Activated CD8-positive, alpha-beta memory T cell treated with anti-CD3 and anti-CD28 coated beads, Interleukin-2, amount 50 U/mL, for 48 hours (primary cell): Measurements from ENCODE around the gene CARNS1.
"Not testable (repeated sequence)": the region's sequence is repeated elsewhere in the genome, so short reads cannot be mapped to it uniquely, and the experiment has no call there.

Experiments used
- DNase-seq: peaks from one replicate; pipeline ENCODE4 v3.0.0-alpha.2; 2020

Gene CARNS1

GRCh38 chr11:67445515-67445914 is 30.0 kb downstream of the CARNS1 start:
- DNase-seq = no peak

GRCh38 chr11:67448220-67448609 is 32.7 kb downstream of the CARNS1 start:
- no peak for DNase-seq

GRCh38 chr11:67449116-67449844 is 33.8 kb downstream of the CARNS1 start:
- DNase-seq = no peak

GRCh38 chr11:67450796-67451657 is 35.5 kb downstream of the CARNS1 start:
- peak; percentile 50 for DNase-seq

- no peak for DNase-seq
Observed at GRCh38 chr11:67451658-67451976, 36.1 kb downstream of the CARNS1 start.

- DNase-seq = no peak
Observed at GRCh38 chr11:67452141-67452952, 36.9 kb downstream of the CARNS1 start, which contains the start of gene GPR152. GPR152 (minus strand) TSS chr11:67452729; CDS start chr11:67452724, 5 bp downstream.

- no peak for DNase-seq
Observed at GRCh38 chr11:67453816-67454732, 38.6 kb downstream of the CARNS1 start.

GRCh38 chr11:67455054-67455453 is 39.6 kb downstream of the CARNS1 start, which contains the start of gene CABP4:
CABP4 (plus strand) TSS chr11:67455354; CDS start chr11:67455424, 70 bp downstream.
- DNase-seq = no peak

GRCh38 chr11:67456068-67456705 is 40.7 kb downstream of the CARNS1 start:
- no peak for DNase-seq

- DNase-seq = no peak
Observed at GRCh38 chr11:67457453-67457852, 42.0 kb downstream of the CARNS1 start.

- DNase-seq = no peak
Observed at GRCh38 chr11:67458266-67458665, 42.8 kb downstream of the CARNS1 start.

GRCh38 chr11:67463186-67463585 is 47.7 kb downstream of the CARNS1 start:
- DNase-seq = no peak

GRCh38 chr11:67463680-67464410 is 48.4 kb downstream of the CARNS1 start:
- no peak for DNase-seq

- peak; percentile 94 for DNase-seq
Observed at GRCh38 chr11:67464411-67465188, 49.1 kb downstream of the CARNS1 start.

- no peak for DNase-seq
Observed at GRCh38 chr11:67465189-67465510, 49.7 kb downstream of the CARNS1 start.

GRCh38 chr11:67465530-67465929 is 50.1 kb downstream of the CARNS1 start:
- not testable (repeated sequence) for DNase-seq

GRCh38 chr11:67466367-67466766 is 50.9 kb downstream of the CARNS1 start:
- DNase-seq = no peak

GRCh38 chr11:67466962-67467771 is 51.7 kb downstream of the CARNS1 start:
- DNase-seq = no peak

GRCh38 chr11:67468056-67468455 is 52.6 kb downstream of the CARNS1 start:
- DNase-seq = no peak
